A204.1 (cell line): ENCODE measurements around the gene UNCX.

Experiments
- FAIRE-seq: peaks from 2 replicates; lab custom pipeline; 2012; peaks lifted over from hg19 to GRCh38; lab: Jason Lieb, UNC

Gene UNCX

GRCh38 chr7:1232103-1232466, 587 bp upstream of the UNCX start:
- no peak for FAIRE-seq

DNA sequence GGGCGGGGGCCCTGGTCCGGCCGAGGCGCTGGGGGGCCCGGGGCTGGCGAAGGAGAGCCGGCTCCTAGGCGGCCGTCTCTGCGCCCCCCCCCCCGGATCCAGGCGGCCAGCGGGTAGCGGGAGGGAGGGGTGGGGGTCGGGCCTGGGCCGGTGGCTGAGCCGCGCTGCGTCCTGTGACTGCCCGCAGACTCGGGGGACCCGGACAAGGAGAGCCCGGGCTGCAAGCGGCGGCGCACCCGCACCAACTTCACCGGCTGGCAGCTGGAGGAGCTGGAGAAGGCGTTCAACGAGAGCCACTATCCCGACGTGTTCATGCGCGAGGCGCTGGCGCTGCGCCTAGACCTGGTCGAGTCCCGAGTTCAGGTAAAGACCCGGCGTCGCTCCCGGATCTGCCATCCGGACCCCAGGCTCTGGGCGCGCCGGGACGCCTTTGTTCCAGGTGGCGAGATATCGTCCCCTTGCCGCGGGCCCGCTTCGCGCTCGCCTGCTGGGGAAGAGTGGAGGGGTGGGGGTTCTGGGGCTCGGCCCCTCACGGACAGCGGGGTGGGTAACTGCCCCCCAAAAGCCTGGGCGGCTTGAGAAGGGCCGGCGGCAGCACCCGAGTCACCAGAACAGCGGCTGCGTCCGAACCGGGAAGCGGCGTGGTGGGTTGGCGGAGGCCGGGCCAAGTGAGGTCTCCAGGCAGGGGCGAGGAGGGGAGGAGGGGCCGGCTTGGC, 819 bp downstream of the UNCX start:
- FAIRE-seq: no peak

GRCh38 chr7:1234049-1234880, 1.6 kb downstream of the UNCX start:
- FAIRE-seq: no peak

DNA sequence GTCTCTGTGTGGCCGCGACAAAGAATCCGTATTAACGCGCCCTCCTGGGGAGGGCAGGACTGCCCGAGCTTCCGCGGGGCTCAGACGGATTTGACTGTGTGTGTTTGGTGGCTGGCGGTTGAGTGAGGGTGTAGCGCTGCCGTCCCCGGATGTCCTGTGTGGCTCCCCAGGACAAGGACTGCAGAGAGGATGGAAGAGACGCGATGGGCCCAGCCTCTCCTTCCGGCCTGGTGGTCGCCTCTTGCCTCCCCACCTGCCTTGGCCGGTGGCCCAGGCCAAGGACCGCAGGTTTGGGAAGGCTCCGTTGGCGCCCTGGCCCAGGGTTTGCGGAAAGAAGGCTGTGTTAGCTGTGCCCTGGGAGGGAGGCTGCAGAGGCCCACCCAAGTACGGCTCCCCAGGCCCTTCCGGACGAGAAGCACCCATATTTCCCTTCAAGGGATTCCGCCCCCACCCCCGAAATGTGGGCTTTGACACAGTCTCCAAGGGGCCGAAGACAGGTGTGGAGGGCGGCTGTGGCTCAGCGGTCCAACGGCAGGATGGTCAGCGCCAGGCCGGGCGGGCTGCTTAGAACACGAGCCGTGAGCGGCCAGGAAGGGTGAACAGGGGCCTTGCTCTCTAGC, 2.3 kb downstream of the UNCX start:
- no peak for FAIRE-seq

- FAIRE-seq: no peak
Observed at GRCh38 chr7:1235501-1236131, 2.9 kb downstream of the UNCX start.

DNA sequence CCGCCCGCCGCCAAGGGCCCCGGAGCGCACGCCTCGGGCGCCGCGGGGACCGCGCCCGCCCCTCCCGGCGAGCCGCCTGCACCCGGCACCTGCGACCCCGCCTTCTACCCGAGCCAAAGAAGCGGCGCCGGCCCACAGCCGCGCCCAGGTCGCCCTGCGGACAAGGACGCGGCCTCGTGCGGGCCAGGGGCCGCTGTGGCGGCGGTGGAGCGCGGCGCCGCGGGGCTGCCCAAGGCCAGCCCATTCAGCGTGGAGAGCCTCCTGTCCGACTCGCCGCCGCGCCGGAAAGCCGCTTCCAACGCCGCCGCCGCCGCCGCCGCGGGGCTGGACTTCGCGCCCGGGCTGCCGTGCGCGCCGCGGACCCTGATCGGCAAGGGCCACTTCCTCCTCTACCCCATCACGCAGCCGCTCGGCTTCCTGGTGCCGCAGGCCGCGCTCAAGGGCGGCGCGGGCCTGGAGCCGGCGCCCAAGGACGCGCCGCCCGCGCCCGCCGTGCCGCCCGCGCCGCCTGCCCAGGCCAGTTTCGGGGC, 3.5 kb downstream of the UNCX start:
- FAIRE-seq: no peak

DNA sequence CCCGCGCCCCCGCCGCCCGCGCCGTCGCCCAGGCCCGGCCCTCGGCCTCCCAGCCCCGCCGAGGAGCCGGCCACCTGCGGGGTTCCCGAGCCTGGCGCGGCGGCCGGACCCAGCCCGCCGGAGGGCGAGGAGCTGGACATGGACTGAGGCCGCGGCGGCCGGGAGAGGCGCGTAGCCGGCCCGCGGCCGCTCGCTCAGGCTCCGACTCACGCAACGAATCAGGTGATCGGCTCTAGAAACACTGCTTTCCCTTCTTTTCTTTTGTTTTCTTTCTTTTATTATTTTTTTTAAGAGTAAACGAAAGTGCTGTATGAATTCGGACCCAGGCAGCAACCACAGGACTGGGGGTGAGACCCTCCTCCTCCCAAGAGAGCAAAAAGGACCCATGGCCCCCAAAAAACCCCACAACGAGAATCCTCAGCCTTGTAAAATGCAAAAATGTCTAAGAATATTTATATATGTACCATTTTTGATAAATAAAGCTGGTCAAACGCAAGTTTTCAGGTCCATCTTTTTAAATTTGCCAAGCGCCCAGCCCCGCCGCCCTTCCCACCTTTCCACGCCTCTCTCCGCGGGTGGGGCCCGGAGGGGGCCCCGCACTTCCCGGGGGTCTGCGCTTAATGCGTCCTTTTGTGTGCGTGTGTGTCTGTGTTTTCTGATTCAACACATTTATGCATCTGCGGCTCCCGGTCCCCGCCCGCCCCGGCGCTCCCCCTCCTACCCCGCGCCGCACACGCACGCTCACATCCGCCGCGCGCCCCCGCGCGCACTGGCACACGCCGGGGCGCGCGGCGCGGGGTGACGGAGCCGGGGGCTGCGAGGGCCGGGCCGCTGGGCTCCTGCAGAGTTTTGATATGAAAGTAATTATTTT, 4.4 kb downstream of the UNCX start:
- no peak for FAIRE-seq

GRCh38 chr7:1237704-1238255, 5.1 kb downstream of the UNCX start:
- FAIRE-seq: no peak

DNA sequence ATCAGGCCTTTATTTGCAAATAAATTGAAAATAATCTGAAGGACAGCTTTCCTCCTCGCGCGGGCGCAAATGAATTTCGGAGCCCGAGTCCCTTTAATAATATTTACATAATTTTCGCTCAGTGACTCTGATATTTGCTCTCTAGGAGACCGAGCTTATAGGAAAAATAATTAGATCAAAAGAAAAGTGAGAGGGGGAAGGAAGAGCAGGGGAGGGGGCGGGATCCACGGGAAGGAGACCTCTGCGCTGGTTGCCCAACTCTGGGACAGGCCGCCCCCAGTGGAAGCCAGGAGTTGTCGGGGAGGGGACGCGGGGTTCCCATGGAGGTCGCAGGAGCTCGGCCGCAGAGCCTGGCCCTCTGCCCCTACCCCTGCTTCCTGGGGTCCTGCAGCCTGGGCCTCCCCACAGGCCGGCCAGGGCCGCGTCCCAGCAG, 5.8 kb downstream of the UNCX start:
- no peak for FAIRE-seq

DNA sequence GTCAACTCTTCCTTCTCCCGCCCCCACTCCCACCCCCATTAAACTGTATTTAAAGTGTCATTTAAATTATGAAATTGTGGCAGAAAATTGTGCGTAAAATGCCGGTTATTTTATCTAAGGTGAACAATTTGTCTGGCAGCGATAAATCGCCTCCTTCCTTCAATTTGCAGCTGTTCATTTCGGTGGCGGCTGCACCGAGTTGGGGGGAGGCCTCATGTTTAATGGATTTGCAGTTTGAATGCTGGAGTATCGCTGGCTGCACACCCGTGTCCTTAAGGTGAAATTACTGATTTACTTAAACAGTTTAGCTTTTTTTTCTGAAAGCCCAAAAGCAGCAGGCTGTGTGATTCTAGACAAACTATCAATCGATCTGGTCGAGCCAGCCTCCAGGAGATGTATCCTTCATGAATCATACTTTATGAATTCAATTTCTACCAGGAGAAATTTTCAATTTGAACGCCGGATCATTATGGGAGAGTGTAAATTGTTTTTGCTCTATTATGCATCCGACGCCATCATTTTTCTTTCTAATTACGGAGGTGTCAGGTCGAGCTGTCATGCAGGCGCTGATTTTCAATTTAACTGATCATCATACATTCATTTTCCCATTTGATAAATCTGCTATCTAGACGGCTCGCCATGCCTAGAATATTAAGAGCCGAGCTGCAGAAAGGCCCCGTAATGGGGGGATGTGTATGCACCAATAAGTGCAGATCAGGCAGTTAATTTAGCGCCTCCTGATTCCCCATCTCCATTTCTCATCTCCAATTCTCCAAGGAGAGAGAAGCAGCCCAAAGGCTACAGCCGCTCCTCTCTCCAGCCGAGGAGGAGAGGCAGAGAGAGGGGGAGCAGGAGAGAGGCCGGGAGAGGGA, 6.5 kb downstream of the UNCX start:
- FAIRE-seq: no peak

GRCh38 chr7:1239803-1240516, 7.3 kb downstream of the UNCX start:
- no peak for FAIRE-seq

DNA sequence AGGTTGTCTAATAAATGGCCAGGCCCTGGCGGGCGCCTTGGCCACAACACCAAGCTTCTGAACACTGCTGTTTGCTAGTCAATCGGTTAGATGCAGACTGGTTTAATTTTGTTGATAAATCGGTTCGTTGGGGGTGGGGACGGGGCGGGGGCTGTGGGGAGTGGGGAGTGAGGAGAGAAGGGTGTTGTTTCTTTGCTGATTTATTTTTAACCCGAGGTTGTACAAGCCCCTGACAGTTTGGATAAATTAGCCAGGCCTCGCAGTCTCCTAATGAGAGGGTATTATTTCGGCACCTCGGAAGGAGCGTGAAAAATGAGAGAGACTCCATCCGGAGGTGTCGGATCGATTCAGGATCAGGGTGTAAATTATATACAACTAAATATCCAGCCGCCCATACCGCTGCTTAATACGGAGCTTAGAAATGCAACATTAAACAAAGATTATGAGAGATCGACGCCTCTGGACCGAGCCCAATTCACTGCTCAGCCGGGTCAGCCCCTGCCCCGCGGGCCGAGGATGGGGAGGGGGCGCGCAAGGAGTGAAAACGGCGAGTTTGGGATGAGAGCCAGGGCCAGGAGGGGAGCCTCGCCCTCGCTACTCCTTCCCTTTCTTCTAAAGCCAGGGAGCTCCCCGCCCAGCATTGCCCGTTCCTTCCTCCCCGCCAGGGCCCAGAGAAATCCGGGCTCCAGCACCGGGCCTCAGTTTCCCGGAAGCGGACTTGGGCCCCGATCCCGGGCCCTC, 8.0 kb downstream of the UNCX start:
- FAIRE-seq: no peak

DNA sequence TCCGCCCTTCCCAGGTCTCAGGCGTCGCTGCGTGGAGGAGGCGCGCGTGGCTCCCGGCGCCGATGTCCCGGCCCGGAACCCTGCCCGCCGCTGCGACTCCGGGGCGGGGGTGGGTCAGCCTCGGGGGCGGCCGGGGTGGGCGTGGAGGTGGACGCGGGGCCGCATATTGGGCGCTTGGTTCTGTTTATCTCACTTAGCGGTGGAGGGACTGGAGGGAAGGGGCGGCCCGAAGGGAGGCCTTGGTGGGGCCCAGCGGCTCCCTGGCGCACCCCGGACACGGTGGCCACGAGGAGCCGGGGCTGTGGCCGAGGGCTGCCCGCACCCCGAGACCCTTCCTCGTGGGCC, 8.6 kb downstream of the UNCX start:
- FAIRE-seq: no peak

DNA sequence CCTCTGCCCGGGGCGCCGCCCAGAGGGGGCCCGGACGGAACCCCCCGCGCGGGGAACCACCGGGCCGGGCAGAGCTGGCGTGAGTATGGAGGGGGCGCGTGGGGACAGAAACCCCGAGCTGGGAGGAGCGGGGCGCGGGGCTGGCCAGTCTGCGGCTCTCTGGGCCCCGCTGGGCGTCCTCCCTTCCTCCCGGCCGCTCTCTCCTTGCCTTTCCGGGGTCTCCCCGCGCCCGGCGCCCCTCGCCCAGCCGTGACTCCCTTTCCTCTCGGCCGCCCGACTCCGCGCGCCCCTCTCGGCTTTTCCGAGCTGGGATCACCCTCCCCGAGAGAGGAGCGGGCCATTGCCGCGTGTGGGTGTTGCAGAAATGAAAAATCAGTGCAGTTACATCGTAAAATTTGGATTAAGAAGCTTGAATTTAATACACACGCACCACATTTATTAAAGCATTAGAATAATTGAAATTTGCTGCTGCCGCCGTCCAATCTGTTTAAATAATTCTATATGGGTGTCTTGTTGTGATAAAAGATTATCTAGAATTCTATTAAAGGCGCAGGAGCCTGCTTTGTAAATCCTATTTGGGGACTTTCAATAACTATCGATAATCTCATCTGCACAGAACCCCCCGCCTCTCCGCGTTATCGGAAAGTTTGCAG, 9.1 kb downstream of the UNCX start:
- FAIRE-seq: no peak

DNA sequence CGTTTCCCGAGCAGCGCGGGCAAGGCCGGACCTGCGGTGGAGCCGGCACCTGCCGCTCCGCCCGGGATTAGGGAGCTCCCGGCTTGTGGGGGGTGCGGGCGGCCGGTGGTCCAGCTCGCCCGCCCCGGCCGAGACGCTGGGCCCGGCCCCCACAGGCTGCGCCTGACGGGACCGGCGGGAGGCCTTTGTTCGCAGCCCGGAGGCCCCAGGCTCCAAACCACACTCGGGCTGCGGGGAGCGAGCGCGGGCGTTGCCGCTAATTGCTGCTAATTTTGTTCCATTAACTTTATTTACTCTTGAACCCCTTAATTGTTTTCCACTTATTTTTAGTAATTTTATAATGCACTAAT, 9.6 kb downstream of the UNCX start:
- no peak for FAIRE-seq

GRCh38 chr7:1242606-1243289, 10.1 kb downstream of the UNCX start:
- FAIRE-seq: no peak

DNA sequence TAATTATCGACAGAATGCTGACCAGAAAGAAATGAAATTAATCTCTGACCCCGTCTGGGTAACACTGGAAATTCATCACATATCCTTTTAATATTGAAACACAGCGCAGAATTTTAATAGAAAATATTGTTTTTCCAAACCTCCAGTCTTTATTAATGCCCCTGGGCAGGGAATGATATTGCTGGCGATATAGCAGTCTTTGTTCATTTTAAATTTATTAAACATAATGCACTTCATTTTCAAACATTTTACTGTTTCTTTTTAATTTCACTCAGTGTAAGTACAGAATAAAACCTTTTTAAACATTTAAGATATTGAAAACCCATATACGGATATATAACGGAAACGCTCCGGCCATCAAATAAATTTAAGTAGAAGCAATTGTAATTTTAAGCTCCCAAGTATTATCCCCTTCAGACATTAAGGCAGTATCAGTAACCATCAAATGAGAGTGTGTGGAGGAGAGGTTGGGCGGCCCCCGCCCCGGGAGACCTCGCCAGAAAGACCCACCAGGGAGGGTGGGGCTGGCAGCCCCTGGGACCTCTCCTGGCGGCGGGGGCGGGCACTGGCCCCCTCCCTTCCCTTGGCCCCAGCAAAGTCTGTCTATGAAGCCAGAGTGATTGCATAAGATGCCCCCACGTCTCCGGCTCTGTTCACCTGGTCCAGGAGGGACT, 10.8 kb downstream of the UNCX start:
- FAIRE-seq: no peak
